ENCODE data around the gene SMG6.
A peak's percentile ranks its signal among the peaks of the same experiment; 100 is the strongest.

The SMG6 gene

GRCh38 chr17:2093349-2093748 is 210.2 kb downstream of the SMG6 start:
- no peak for DNase-seq

- no peak for DNase-seq
These were observed 211.3 kb downstream of the SMG6 start for GRCh38 chr17:2092253-2092652.

DNA sequence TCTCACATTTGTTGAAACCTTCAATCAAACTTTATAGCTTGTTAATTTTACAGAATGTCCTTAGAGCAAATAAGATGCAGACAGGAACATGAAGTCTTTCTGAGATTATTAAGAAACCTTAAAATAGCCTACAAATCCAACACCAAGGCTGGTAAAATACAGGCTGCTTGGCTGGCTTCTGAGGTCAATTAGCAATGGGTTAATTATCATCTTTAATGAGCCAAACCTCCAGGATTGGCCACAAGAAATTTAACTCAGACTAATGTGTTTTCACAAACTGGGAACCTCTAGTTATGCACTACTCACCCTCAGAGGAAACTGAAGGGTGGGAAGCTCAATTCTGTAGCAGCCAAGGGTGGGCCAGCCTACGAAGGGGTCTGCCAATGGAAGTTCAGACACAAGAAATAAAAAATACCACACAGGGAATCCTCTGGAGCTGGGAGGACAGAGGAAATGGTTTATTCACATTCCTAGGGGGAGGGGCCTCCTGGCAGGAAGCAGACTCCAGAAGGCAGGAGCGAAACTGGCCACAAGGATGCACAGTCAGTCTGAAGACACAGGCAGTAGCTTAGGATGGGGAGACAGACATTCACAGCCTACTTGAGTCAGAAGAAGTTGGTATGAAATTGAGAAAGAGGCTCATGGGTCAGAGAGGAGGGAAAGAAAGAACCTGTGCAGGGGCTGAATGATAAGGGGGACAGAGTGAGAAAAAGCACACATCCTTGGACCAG is 212.6 kb downstream of the SMG6 start:
- DNase-seq = no peak

DNA sequence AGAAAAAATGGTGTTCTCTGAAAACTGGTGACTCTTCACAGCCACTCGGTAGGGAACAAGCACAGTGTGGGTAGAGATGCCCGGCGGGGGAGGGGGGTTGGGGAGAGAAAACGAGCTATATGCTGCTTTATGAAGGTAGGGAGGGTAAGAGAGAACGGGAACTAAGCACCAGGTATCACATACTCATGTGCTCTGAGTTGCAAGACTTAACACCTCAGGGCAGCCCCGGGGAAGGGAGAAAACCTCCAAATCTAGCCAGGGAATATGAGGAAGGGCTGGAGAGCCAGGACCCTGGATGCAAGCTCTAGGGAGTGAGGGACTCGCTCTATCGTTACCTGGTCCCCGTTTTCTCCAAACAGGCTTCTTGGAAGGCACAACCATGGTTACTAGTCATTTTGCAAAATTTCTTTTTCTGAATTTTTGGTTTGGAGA is 213.4 kb downstream of the SMG6 start:
- no peak for DNase-seq

- no peak for DNase-seq
These were observed 214.6 kb downstream of the SMG6 start for GRCh38 chr17:2089021-2089422.

GRCh38 chr17:2087597-2088211 is 215.9 kb downstream of the SMG6 start:
- peak; percentile 66 for DNase-seq

GRCh38 chr17:2086306-2086705 is 217.3 kb downstream of the SMG6 start:
- DNase-seq = no peak

DNA sequence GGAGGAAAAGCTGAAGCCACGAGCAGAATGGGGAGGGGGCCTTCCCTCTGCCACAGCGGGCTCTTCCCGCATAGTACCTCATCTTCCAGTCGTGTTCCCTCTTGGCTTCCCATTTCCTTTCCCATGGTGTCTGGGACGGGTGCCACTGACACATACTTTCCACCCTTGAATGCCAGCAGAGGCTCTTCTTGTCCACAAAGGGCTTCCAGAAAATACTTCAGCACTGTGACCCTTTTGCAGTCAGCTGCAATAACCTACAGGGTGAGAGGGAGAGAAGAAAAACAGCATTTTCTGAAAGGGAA is 218.0 kb downstream of the SMG6 start:
- DNase-seq = no peak

DNA sequence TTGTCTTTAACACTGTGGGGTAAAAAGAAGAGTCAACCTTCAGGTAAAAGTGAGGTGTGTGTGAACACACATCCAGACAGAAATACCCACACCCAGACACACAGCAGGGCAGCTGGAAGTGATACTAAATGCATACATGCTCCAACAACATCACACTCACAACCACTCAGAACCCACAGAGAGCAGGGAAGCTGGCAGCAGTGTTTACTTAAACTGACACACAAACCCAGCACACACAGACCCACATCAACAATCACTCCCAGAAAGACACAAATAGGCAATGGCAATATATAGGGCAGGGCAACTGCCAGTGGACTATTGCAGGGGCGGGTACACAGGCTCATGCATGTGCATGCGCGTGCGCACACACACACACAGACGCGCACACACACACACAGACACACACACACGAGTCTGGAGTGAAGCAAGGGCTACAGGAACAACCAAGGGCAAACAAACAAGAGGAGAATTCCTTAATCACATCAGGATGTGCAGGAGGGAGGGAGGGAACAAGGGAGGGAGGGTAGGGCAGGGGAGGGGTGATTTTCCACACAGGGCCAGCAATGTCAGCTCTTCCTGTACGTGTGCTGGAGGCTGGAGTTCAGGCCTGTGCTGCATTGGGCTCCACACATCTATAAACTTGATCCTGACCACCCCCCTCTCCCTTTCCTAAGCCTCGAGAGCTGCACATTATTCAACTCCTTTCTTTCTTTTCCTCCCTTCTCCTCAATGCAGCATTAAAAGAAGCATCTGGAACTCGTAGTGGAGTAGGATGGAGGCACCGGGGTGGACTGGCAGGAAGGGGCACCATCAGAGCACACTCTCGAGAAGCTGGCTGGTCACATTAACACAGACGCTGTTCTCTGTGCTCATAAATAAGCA is 218.6 kb downstream of the SMG6 start:
- DNase-seq = no peak

- DNase-seq = no peak
These were observed 219.4 kb downstream of the SMG6 start for GRCh38 chr17:2084036-2084765.

- DNase-seq = no peak
These were observed 220.0 kb downstream of the SMG6 start for GRCh38 chr17:2083613-2084035.

GRCh38 chr17:2082003-2082781 is 221.4 kb downstream of the SMG6 start:
- no peak for DNase-seq

GRCh38 chr17:2081564-2081963 is 222.0 kb downstream of the SMG6 start:
- DNase-seq = no peak

- no peak for DNase-seq
These were observed 226.5 kb downstream of the SMG6 start for GRCh38 chr17:2077040-2077439.

DNA sequence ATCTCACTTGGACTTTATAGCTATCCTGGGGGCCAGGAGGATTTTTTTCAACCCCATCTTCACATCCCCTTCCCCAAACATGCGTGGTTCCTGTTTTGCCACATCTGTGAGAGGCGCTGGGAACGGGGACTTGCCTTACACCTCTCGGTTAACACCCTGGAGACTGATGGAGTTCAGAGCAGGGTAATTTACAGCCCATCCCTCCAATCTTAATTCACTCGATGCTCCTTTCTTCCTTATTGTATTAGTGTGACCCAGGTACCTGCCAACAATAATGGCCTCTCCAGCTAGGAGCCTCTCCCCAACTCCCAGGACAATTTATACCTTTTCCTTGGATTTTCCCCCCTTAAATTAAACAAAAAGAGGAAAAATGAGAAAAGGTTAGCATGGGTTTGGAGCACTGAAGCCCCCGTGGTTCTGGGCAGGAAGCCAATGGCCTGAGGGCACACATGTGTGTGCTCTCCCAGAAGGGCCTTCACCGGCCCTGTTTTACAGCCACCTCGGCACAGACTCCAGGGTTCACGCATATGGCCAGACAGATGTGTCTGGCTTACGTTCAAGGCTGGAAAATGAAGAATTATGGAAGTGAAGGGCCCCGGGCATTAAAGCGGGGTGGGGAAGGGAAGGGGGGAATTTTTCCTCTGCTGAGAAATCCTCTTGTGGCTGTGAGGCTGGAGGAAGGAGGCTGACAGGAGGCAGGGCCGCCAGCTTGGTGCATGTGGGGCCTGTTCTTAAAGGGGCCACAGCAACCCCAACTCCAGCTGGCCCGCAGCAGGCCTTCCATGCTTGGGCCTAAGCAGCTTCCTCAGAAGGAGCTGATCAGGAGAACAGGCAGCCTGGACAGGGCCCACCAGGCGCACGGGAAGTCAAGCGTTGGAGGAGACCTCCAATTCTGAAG is 227.2 kb downstream of the SMG6 start:
- DNase-seq = no peak

DNA sequence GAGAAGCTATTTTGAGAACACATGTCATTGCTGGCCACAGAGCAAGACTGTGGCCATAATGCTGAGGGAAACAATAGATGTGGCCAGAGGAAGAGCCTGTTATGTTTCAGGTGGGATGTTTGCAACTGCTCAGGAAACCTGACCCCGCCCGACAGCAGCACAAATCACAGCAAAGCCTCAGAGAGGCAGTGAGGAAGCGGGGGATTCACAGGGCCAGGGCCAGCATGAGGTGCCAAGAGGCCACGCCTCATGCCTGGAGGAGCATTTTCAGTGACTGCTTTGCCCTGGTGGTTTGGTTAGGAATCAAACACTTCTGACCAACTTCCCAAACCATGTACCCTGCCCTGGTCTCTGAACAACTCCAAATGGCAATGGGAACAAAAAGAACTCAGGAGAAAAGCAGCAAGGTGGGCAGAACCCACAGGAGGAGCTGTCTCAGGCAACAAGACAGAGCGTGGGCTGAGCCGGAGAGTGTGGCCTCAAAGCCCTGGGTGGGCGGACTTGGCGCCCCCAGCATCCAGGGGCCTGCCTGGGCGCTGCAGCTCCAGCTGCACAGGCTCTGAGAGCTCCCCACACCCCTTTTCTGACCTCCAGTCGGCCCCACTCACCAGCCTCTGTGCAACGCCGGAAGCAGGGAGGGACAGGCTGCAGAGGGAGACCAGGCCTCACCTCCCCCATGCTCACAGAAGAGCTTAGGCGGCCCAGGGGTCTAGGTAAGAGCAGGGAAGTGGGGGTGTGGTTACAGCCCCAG is 228.1 kb downstream of the SMG6 start:
- no peak for DNase-seq

- DNase-seq = no peak
These were observed 228.7 kb downstream of the SMG6 start for GRCh38 chr17:2074919-2075318.

DNA sequence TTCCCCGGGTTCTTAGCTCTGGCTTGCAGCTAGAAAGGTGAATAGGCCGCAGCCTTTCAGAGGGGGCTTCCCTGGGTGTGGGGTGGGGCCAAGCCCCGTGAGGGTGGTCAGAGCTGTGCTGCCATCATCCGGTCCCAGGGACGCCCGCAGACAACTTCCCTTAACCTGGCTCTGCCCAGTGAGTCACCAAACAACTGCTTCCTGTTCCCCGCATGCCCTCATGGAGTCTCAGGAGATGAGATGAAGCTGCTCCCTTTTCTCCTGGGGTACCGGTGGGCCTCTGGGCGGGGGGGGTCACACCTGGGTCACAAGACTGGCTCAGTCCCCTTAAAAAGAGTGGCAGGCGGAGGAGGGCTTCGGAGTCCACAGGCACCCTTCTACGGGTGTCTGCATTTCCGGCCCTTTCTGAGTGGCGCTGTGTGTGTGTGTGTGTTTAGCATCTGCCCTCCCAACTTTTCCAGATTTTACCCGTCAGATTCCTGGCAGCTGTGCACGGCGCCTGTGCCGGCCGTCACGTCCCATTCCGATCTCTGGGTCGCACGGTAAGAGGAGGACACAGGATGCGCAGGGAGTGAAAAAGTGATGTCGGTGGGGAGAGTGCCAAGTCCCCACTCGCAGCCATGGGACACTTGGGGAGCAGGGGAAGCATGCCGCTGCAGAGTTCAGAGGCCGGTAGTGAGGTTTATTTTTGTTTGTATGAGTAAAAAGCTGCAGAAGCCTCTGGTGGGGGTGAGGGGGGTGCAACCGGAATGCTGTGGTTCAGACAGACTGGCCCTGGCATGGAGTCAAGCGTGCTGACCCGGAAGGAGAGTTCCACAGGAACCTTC is 231.9 kb downstream of the SMG6 start:
- no peak for DNase-seq

- no peak for DNase-seq
These were observed 232.6 kb downstream of the SMG6 start for GRCh38 chr17:2071024-2071385.

Measured in stimulated activated CD8-positive, alpha-beta memory T cell treated with anti-CD3 and anti-CD28 coated beads, Interleukin-4, amount 100 ng/mL, for 48 hours (primary cell).